ENCODE measurements around the gene NDP. TPM values are rescaled to one million over a fixed set of nuclear protein-coding genes. Genes with fewer than 3 reads are reported as not detected.

NDP gene
- total RNA-seq, 4 donors from 2014 or later: not detected

DNA sequence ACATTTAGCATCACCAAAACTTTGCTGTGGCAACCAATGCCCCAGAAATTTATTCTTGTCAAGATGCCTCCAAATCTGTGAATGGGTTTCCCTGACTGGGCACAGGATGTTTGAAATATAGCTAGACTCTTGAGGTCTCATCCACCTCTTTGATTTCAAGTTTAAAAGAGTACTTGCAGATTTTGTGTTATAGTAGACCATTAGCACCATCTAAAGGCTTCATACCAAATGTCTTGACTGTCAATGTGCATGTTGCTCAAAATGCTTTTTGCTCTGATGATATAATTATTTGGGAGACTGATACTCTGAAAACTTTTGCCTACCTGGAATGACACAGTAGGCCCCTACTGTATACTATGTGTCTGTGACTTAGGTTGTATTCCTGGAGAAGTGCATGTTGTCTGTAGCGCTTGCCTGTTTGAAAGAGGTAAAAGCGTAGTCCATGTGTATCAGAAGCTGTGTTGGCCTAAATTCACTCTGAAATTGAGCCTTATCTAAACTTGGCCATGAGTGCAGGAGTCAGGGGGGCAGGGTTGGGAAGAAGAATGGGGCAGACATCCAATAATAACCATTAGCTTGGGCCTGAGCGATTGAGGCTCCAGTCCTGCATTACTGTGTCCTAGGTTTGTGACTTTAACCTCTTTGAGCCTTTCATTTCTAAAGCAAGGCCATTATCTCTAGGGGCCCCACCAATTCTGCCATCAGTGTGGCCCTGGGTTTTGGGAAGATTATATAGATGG, 33.8 kb downstream of the NDP start:
- TF ChIP-seq, protein P1, sequence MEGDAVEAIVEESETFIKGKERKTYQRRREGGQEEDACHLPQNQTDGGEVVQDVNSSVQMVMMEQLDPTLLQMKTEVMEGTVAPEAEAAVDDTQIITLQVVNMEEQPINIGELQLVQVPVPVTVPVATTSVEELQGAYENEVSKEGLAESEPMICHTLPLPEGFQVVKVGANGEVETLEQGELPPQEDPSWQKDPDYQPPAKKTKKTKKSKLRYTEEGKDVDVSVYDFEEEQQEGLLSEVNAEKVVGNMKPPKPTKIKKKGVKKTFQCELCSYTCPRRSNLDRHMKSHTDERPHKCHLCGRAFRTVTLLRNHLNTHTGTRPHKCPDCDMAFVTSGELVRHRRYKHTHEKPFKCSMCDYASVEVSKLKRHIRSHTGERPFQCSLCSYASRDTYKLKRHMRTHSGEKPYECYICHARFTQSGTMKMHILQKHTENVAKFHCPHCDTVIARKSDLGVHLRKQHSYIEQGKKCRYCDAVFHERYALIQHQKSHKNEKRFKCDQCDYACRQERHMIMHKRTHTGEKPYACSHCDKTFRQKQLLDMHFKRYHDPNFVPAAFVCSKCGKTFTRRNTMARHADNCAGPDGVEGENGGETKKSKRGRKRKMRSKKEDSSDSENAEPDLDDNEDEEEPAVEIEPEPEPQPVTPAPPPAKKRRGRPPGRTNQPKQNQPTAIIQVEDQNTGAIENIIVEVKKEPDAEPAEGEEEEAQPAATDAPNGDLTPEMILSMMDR (IDR thresholded peaks at IDR 0.05; ENCODE audit: low read depth): no peak

DNA sequence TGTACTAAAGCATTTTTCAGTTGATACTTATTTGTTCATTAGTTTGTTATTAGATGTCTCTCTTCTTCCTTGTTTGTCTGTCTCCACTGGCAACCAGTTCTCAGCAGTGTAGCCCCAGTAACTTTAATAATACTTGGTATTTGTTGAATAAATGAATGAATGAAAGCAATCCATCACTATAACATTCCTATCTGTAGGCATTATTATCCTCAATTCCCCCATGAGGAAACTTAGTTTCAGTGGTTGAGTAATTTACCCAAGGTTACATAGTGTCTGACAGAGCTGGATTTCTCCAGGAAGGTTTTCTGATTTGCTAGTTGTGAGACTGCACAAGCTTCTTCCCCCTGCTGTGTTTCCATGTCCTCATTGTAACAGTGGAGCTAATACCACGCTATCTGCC, 63.2 kb downstream of the NDP start:
- TF ChIP-seq, protein P1 (IDR thresholded peaks at IDR 0.05; ENCODE audit: low read depth): no peak

DNA sequence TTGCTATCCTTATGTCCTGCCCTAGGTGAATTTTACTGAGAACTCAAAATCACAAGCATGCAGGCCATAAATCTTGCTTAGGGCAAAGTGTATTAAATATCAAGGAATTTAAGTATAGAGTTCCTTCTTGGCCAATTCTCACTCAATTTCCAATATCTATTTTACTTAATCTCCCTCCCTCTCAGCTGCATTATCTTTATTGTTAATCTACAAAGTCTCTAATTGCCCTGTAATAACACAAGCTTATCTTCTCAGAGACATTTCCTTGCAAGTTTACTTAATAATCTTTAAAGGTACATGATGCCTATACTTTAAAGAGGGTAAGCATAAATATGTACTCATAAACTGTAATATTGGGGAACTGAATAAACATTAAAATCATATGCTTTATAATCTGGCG, 64.0 kb downstream of the NDP start:
- TF ChIP-seq, protein P1 (IDR thresholded peaks at IDR 0.05; ENCODE audit: low read depth): no peak

DNA sequence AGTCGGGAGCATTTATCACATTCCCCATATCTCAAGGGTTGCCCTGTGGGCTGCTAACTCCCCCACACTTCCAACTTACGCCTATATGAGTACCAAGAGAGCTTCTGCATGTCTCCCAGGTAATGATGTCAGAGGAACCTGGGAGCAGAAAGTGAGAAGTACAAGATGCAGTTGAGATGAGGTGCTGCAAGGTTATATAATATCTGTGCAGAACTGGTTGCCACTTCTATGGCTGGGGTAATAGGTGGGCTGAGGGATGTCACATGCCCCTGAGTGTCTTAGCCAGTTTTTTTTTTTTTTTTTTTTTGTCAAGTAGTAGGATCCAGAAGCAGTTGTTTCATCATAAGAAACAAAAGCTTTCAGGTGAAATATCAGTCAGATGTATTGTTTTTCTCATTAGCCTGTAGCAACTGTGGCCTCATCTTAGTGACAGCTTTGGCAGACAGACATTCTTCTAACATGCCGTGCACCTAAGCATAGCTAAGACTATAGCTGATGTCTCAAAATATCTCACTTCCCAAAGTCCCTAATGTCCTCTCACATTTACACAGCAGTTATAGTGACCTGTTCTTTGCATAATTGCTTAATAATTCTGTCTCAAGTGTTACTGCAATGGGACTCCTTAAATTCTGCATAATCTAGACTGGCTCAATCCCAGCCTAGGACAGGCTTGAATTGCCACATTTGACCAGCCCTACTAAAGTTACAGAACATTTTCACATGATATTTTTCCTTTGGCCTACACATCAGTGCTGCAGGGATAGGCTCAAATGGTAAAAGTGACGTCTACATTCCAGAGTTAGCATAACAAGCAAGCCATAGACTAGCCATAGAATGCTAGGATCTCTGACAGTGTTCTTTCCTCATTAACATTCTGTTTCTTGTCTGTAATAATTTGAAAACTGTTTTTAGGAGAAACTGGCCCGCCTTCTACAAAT, 73.0 kb downstream of the NDP start:
- TF ChIP-seq, protein P1 (IDR thresholded peaks at IDR 0.05; ENCODE audit: low read depth): no peak

Other genes starting within 250 kb of the NDP start
- gene MAOB, start 90.9 kb downstream of the NDP start, total RNA-seq: 100 to 1,000 TPM in 1 of 4 donors, 10 to 100 TPM in 3; 35.5 to 143 (median 67.9) TPM

Measured in subcutaneous adipose tissue (tissue), 4 donors.